Measurements from ENCODE around the gene ADAM19.

DNA sequence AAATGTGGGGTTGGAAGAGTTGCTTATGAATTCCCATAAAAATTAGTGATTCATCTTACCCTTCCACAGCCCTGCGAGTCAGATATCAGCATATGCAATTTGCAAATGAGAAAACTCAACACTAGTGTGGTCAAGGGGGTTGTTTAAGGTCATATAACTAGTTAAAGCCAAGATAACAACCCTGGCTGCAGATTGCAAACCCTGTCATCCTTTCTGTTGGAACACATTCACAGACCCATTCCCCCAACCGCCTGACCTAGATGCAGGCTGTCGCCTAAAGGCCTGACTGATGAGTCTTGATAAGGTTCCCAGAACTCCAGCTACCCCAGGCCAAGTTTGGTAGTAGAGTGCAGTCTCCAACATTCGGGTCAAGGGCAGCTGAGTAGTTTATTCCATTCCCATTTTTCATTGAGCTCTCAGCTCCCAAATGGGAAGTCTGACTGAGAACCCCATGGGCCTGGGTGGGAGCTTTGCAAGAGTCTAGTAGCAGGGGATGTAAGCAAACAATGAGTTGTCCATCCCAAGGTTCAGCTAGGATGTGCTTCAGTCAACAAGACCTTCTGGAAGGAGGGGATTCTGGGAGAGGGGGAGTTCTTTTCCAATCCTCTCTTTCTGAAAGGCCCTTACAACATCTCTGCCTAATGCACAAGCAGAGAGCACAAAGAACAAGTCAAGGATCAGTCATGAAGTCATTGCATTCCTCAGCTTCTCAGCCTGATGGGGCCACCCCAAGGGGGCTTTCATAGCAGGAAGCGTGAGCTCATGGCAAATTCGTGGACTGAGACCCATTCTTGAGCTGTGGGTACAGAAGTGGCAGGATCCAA lies 40.3 kb downstream of the ADAM19 start:
- TF ChIP-seq BHLHE40 (IDR thresholded peaks at IDR 0.05; ENCODE audit: borderline replicate concordance) (no peak), SP1 (IDR thresholded peaks at IDR 0.05) (no peak), ZNF384 (IDR thresholded peaks at IDR 0.05) (no peak), HDGF (IDR thresholded peaks at IDR 0.05; ENCODE audit: borderline replicate concordance) (no peak), ELF4 (IDR thresholded peaks at IDR 0.05) (no peak), SUZ12 (IDR thresholded peaks at IDR 0.05) (no peak), ARNT (IDR thresholded peaks at IDR 0.05) (no peak), FOXM1 (IDR thresholded peaks at IDR 0.05; ENCODE audit: borderline replicate concordance) (no peak), TARDBP (IDR thresholded peaks at IDR 0.05) (no peak), FOXK2 (IDR thresholded peaks at IDR 0.05) (no peak)
